AG09309 (cell line): Measurements from ENCODE around the gene KLC1.

Experiments
- DNase-seq: peaks from one replicate; pipeline ENCODE4 v3.0.0-alpha.2; 2010; ENCODE audit warnings: low read depth
- H3K4me3 ChIP-seq: 2 replicates; pipeline ENCODE4 v1.5.1; 2011; ENCODE audit warnings: mild to moderate bottlenecking, low read depth, low read length, moderate library complexity; ENCODE audit not compliant: control insufficient read depth
- TF ChIP-seq, protein P1 (sequence below): IDR thresholded peaks from 2 replicates; pipeline ENCODE4 v1.5.1; 2011; ENCODE audit warnings: mild to moderate bottlenecking, low read depth, low read length, inconsistent platforms; ENCODE audit not compliant: insufficient read depth, control insufficient read depth; ENCODE audit errors: missing control alignments

KLC1 gene

GRCh38 chr14:103613517-103613916 is 15.5 kb upstream of the KLC1 start:
- no peak overlapping the region for H3K4me3 ChIP-seq
- DNase-seq: no peak
- TF ChIP-seq, protein P1, sequence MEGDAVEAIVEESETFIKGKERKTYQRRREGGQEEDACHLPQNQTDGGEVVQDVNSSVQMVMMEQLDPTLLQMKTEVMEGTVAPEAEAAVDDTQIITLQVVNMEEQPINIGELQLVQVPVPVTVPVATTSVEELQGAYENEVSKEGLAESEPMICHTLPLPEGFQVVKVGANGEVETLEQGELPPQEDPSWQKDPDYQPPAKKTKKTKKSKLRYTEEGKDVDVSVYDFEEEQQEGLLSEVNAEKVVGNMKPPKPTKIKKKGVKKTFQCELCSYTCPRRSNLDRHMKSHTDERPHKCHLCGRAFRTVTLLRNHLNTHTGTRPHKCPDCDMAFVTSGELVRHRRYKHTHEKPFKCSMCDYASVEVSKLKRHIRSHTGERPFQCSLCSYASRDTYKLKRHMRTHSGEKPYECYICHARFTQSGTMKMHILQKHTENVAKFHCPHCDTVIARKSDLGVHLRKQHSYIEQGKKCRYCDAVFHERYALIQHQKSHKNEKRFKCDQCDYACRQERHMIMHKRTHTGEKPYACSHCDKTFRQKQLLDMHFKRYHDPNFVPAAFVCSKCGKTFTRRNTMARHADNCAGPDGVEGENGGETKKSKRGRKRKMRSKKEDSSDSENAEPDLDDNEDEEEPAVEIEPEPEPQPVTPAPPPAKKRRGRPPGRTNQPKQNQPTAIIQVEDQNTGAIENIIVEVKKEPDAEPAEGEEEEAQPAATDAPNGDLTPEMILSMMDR: no peak

DNA sequence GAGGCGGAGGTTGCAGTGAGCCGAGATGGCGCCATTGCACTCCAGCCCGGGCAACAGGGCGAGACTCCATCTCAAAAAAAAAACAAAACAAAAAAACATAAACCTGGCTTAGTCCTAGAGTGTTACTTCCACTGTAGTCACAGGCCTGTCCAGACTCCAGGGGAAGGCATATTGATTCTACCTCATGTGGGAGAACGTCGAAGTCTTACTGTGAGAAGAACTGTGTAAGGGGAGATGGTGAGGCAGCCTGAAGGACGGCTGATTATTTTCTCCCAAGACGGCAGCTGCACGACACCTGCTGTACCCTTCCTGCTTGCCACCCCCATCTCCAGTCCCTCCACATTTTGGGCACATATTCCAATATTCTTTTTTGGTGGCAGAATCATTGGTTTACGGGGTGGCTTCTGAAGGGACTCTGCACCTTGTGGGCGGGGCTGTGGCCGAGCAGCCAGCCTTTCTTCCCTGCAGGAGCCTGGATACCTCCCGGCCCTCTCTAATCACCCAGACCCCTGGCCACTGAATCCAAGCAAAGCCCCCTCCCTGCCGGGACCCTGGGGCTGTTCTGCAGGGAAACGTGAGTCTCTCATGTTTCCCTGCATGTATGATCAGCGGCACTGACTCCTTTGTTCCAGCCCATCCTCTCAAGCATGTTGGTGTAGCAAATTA is 12.2 kb upstream of the KLC1 start:
- TF ChIP-seq, protein P1: no peak
- no peak for DNase-seq
- H3K4me3 ChIP-seq: no peak overlapping the region

DNA sequence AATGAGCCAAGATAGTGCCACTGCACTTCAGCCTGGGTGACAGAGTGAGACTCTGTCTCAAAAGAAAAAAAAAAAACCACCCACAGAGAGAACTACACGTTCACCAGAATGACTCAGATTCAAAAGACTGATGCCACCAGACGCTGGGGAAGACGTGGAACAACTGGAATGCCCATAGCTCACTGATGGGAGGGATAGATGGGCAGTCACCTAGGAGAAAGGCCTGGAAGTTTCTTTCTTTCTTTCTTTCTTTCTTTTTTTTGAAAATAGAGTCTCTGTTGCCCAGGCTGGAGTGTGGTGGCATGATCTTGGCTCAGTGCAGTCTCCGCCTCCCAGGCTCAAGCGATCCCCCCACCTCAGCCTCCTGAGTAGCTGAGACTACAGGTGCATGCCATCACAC is 10.0 kb upstream of the KLC1 start:
- TF ChIP-seq, protein P1: no peak
- no peak for DNase-seq
- no peak overlapping the region for H3K4me3 ChIP-seq

- no peak overlapping the region for H3K4me3 ChIP-seq
- TF ChIP-seq, protein P1: no peak
- no peak for DNase-seq
Observed at GRCh38 chr14:103621860-103622259, 7.2 kb upstream of the KLC1 start.

DNA sequence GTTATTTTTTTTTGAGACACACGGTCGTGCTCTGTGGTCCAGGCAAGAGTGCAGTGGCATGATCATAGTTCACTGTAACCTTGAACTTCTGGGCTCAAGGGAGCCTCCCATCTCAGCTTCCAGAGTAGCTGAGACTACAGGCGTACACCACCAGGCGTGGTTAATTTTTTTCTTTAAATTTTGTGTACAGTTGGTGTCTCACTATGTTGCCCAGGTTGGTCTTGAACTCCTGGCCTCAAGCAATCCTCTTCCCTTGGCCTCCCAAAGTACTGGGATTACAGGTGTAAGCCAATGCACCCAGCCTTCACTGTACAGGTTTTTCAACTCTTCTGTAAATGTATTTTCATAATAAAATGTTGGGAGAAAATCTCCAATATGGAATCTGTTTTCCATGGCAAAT is 5.7 kb upstream of the KLC1 start:
- TF ChIP-seq, protein P1: no peak
- H3K4me3 ChIP-seq: no peak overlapping the region
- no peak for DNase-seq

DNA sequence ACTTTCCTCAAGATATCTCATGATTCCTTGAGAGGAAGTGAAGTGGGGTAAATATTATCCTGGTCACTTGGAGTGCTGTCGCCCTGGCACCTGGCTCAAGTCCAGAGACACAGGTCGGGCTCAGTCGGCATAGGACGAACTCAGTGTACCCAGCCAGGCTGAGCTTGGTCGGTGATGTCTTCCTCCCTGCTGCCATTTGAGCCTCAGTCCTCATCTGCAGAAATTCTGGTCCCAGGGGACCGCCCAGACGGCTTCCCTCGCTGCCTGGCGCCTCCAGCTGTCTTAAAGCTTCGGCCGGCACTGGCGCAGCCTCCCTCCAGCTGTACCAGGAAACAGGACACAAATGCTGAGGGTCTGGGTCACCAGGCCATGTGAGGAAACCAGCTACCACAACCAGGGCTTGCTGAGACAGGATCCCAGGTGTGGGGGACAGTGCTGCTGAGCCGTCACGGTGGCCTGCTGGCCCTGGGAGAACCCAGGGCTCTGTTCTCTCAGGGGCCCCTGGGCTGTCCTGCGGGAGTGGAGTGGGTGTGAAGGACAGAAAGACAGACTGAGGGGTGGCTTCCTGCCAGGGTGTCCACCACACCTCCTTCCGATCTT is 5.0 kb upstream of the KLC1 start:
- no peak overlapping the region for H3K4me3 ChIP-seq
- DNase-seq: no peak
- TF ChIP-seq, protein P1: no peak
